ENCODE data around the gene C12orf56. TPM values are rescaled to one million over a fixed set of nuclear protein-coding genes. Genes with fewer than 3 reads are reported as not detected.

Gene C12orf56
- total RNA-seq, 1 experiment from 2014 or later = not detected

GRCh38 chr12:64383675-64384074 is 6.9 kb downstream of the C12orf56 start (continued):
- no peak for TF ChIP-seq YY1 (IDR thresholded peaks at IDR 0.05; ENCODE audit: extremely low read depth, insufficient replicate concordance, low read depth, low read length)
- no peak for TF ChIP-seq CEBPB (IDR thresholded peaks at IDR 0.05; ENCODE audit: low read depth)
- no peak for TF ChIP-seq EZH2 (IDR thresholded peaks at IDR 0.05)

- POLR2A ChIA-PET = no interaction called here
- H3K79me2 ChIP-seq (ENCODE audit: insufficient read depth, low read length) = no peaks in the 10 kb centered on the region
- no peaks in the 10 kb centered on the region for H4K20me1 ChIP-seq (ENCODE audit: insufficient read depth)
- H3K9me3 ChIP-seq (ENCODE audit: control insufficient read depth in 1 of 2, insufficient read depth in 1 of 2, low read depth in 1 of 2, low read length in 2 of 2) = no peaks in the 10 kb centered on the region
- no peak for DNase-seq (ENCODE audit: low read depth, low spot score)
- no peak for TF ChIP-seq SIN3A (IDR thresholded peaks at IDR 0.05; ENCODE audit: low read depth)
- TF ChIP-seq CBX3 (IDR thresholded peaks at IDR 0.05; ENCODE audit: low read depth) = no peak
- TF ChIP-seq YY1 (IDR thresholded peaks at IDR 0.05; ENCODE audit: extremely low read depth, insufficient replicate concordance, low read depth, low read length) = no peak
- TF ChIP-seq FOSL1 (IDR thresholded peaks at IDR 0.05; ENCODE audit: low read depth) = no peak
- no peak for TF ChIP-seq ZNF274 (IDR thresholded peaks at IDR 0.05; ENCODE audit: low read depth, low read length)
- no peak for TF ChIP-seq MAX (IDR thresholded peaks at IDR 0.05)
- no peak for TF ChIP-seq EGR1 (IDR thresholded peaks at IDR 0.05; ENCODE audit: low read depth)
- no peak for TF ChIP-seq EZH2phosphoT487 (IDR thresholded peaks at IDR 0.05; ENCODE audit: borderline replicate concordance)
- TF ChIP-seq POLR2A (IDR thresholded peaks at IDR 0.05; ENCODE audit: borderline replicate concordance, extremely low read depth, insufficient read depth, insufficient read length) = no peak
- no peak for TF ChIP-seq ZBTB33 (IDR thresholded peaks at IDR 0.05; ENCODE audit: extremely low read depth, insufficient replicate concordance, low read length)
- TF ChIP-seq POLR2AphosphoS5 (IDR thresholded peaks at IDR 0.05; ENCODE audit: low read depth, low read length) = no peak
- TF ChIP-seq TCF7L2 (IDR thresholded peaks at IDR 0.05; ENCODE audit: borderline replicate concordance, extremely low read depth, insufficient read depth, insufficient read length) = no peak
- TF ChIP-seq CEBPB (IDR thresholded peaks at IDR 0.05; ENCODE audit: low read depth) = no peak
- no peak for TF ChIP-seq SP1 (IDR thresholded peaks at IDR 0.05; ENCODE audit: low read depth)
- TF ChIP-seq RAD21 (IDR thresholded peaks at IDR 0.05; ENCODE audit: low read depth) = no peak
- TF ChIP-seq REST (IDR thresholded peaks at IDR 0.05; ENCODE audit: low read depth) = no peak
- no peak for TF ChIP-seq SRF (IDR thresholded peaks at IDR 0.05; ENCODE audit: low read depth)
- no peak overlapping the region for H3K9ac ChIP-seq (ENCODE audit: low read length)
- RAD21 ChIA-PET (ENCODE audit: low non-redundant PET in 1 of 2, low total read pairs in 2 of 2, uncharacterized antibody in 2 of 2, unreplicated experiment in 2 of 2) = no interaction called here
- no peak overlapping the region for H3K27ac ChIP-seq (ENCODE audit: low read depth, low read length)
- H3K4me1 ChIP-seq (ENCODE audit: control insufficient read depth in 1 of 2, insufficient read depth in 2 of 2, low read length in 2 of 2) = no peaks in the 10 kb centered on the region
- no peaks in the 10 kb centered on the region for H3K27me3 ChIP-seq (ENCODE audit: insufficient read depth, low read length)
- intact Hi-C loops (cut with micrococcal nuclease) = no loop called here
- no peaks in the 10 kb centered on the region; a peak in 1 of 4 replicates for H3K36me3 ChIP-seq (ENCODE audit: control insufficient read depth in 1 of 2, insufficient read depth in 2 of 2, low read length in 2 of 2)
- H2AFZ ChIP-seq (ENCODE audit: low read depth, low read length, poor library complexity, severe bottlenecking) = no peak overlapping the region
- CTCF ChIA-PET = no interaction called here
- BruUV-seq (replicated peaks) = no TSS peak
- no peaks in the 10 kb centered on the region for H3K9me2 ChIP-seq (ENCODE audit: insufficient read depth)
- ATAC-seq = no peak
- no peak overlapping the region for H3K4me2 ChIP-seq (ENCODE audit: low read length)
- H3K4me3 ChIP-seq (replicated peaks in 1 of 2; ENCODE audit: low read depth in 1 of 2, low read length in 2 of 2) = no peak overlapping the region
These were observed 27.7 kb downstream of the C12orf56 start for GRCh38 chr12:64362721-64363305.
